T47D (cell line): Measurements from ENCODE around the gene GGACT.
A peak's percentile ranks its signal among the peaks of the same experiment; 100 is the strongest.

Experiments
- DNase-seq, 2 experiments: peaks; one replicate each; pipeline versions ENCODE4 v3.0.0 to v3.0.0-alpha.2; 2011 to 2012; ENCODE audit warnings: low read depth in 1 of 2, low spot score in 1 of 2
- JUND ChIP-seq: IDR thresholded peaks from 2 replicates; pipeline ENCODE4 v1.6.1; 2012; ENCODE audit warnings: low read depth
- in situ Hi-C: cut with HindIII; loops from 2 replicates; pipeline ENCODE4 v1.10.0; 2016; ENCODE audit warnings: low sequenced_read_pairs, low pct_unique_long_range_greater_than_20kb

Gene GGACT

DNA sequence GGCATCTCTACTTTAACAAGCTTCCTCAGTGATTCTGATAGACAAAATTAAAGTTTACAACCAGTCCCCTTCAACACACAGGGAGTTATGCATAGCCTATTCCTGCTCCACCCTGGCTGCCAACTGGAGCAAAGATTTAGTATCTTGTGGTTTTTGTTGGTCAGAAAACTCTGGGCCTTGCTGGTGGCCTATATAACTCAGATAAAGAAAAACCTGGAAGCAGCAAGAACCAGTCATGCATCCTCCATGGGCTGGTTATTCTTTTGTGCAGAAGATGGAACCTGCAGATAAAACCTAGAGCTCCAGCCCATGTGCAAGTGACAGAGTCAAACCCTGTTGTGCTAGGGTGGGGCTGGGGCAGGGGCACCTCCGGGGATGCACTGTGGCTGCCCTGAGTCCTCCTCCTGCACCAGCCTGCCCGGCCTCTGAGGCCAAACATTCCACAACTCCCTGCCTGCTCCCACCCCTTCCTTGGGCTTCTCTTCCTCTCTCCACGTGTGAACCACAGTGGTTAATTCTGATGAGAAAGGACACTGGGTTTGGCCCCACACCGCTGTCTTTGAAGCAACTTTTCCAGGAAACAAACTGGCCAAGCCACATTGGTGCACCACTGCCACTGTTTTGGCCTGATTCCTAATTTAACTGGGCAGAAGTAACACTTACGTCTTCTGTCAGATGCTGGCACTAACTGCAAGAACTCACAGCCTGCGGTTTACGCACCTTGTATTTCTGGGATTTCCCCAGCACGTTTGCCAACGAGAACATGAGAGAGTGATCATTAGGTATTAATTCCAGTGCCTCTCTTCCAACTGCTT lies 23.3 kb upstream of the GGACT start:
- in situ Hi-C loops: no loop called here
- DNase-seq: no peak
- no peak for TF ChIP-seq JUND

DNA sequence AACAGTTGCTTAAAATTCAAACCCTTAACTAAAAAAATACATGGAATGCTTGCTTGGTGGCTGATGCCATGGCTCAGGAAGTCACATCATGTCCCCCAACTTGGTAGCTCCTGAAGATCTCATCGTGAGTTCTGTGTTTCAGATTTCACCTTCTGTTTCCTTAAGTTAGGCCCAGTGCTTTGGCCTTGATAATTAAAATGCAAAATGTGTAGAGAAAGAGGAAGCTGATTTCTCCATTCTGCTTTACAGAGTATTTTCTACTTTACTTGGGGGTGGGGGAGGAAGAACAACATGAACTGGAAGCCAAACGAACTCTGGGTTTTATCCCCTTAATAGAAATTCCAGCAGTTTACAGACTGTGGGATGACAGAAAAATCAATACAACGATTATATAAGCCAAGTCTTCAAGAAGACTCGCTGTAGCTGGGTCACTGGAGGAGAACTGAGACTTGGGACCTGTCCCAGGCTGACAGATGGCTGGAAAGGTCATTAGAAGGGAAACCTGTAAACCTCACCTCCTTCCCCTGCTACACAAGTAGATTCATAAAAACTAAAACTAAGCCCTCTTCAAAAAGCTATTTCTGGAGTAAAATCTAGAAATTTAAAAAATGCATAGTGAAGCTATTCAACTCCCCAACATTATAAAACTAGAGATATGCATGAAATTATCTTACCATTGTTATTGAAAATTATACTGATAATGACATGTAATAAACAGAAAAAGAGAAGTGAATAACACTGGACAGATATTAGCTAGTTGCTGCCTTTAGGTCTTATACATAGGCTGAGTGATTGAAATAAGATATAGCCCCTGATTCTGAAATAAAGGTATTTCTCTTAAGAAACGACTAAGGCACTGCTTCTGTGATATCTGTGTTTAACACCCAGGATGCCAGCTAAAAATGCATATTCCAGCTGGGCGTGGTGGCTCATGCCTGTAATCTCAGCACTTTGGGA lies 22.1 kb upstream of the GGACT start:
- in situ Hi-C loops: no loop called here
- no peak for DNase-seq
- no peak for TF ChIP-seq JUND

- DNase-seq: no peak
- no peak for TF ChIP-seq JUND
- in situ Hi-C loops: no loop called here
These were observed 20.3 kb upstream of the GGACT start for GRCh38 chr13:100608906-100609305.

GRCh38 chr13:100608489-100608888 lies 19.9 kb upstream of the GGACT start:
- in situ Hi-C loops: no loop called here
- TF ChIP-seq JUND: no peak

DNA sequence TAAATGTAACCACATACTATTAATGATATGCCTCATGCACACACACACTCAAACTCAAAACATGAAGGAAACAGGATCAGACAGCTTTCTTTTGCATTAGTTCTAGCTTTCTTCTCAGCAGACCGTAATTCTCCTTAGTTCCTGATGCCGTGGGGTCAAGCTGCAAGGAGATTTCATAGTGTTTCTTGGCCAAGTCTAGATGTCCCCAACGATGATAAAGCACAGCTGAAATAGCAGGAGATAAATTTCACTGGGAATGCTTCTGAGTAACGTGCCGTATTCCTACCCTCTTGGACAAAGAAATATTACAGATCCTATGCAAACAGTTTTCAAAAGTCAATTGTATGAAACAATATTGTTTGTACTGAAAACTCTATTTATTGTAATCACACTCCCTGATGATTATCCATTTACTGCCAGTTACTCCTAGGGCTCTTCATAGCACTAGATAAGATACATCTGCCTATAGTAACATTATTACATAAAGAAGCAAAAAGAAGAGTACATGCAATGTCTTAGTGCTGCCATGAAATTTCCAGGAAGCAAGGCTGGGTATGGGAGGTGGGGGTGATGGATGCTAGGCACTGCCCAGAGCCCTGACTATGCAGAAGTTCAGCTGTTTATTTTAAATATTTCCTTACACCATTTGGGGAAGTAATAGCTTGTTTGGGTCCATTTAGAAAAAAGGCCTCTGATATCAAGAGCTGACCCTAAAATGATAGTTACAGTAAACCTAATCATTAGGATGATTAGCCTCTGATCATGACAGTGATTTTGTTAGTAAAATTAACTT lies 16.5 kb upstream of the GGACT start:
- in situ Hi-C loops: no loop called here

More at GRCh38 chr13:100608489-100608888, 19.9 kb upstream of the GGACT start:
- DNase-seq: no peak

GRCh38 chr13:100602493-100603111 lies 14.0 kb upstream of the GGACT start:
- no peak for DNase-seq
- in situ Hi-C loops: no loop called here
- no peak for TF ChIP-seq JUND

More for the DNA sequence above, 16.5 kb upstream of the GGACT start:
- DNase-seq: no peak
- TF ChIP-seq JUND: no peak

- no peak for TF ChIP-seq JUND
- DNase-seq: no peak
- in situ Hi-C loops: no loop called here
These were observed 13.1 kb upstream of the GGACT start for GRCh38 chr13:100601716-100602115.

DNA sequence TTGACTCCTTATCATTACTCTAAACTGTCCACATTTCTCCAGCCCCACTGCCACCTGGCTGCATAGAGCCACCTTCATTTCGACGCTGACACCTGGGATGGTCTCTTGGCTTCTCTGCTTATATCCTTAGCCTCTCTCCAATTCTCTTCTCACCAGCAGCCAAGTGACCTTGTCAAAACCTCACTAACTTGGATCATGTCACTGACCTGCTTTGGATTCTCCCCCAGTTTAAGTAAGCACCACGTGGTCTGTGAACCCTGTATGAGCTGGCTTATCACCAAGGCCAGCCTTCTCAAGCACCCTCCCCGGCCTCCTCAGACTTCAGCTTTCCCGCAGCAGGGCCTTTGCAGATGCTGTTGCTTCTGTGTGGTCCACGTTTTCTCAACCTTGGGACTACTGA lies 12.3 kb upstream of the GGACT start:
- TF ChIP-seq JUND: no peak
- in situ Hi-C loops: no loop called here
- DNase-seq: no peak

- no peak for DNase-seq
- no peak for TF ChIP-seq JUND
- in situ Hi-C loops: no loop called here
These were observed 11.9 kb upstream of the GGACT start for GRCh38 chr13:100600461-100600860.

- DNase-seq: no peak
- in situ Hi-C loops: no loop called here
- no peak for TF ChIP-seq JUND
These were observed 8.7 kb upstream of the GGACT start for GRCh38 chr13:100597253-100597652.

GRCh38 chr13:100596516-100596915 lies 7.9 kb upstream of the GGACT start:
- DNase-seq: no peak
- in situ Hi-C loops: no loop called here
- no peak for TF ChIP-seq JUND

- peak in 1 of 2 experiments; percentile 51 for DNase-seq
- no peak for TF ChIP-seq JUND
- in situ Hi-C loops: no loop called here
These were observed 6.1 kb upstream of the GGACT start for GRCh38 chr13:100594731-100595130.
